Cardiac muscle cell (in vitro differentiated cells and primary cell): ENCODE measurements around the gene LIN28A. TPM values are rescaled to one million over a fixed set of nuclear protein-coding genes. Genes with fewer than 3 reads are reported as not detected.

Source experiments
- DNase-seq, 2 donors: peaks; one replicate each; pipeline versions ENCODE4 v3.0.0 to v3.0.0-alpha.2; 2010 to 2017; ENCODE audit warnings: low read depth in 1 of 2, low spot score in 1 of 2
- H3K27ac ChIP-seq: fragments of 200-600 bp; sonication (generic); 2 replicates; pipeline ENCODE4 v1.5.1; 2016
- H3K27me3 ChIP-seq: fragments of 200-600 bp; sonication (generic); 2 replicates; pipeline ENCODE4 v1.6.0; 2016; ENCODE audit warnings: control low read depth
- H3K36me3 ChIP-seq: fragments of 200-600 bp; sonication (generic); 2 replicates; pipeline ENCODE4 v1.5.1; 2016; ENCODE audit warnings: control low read depth
- H3K4me1 ChIP-seq: fragments of 200-600 bp; sonication (generic); 2 replicates; pipeline ENCODE4 v1.8.1; 2017; ENCODE audit warnings: low read depth, mild to moderate bottlenecking, mixed run types
- H3K4me3 ChIP-seq: fragments of 200-600 bp; sonication (generic); 2 replicates; pipeline ENCODE4 v1.5.1; 2016; ENCODE audit warnings: mild to moderate bottlenecking
- H3K9me3 ChIP-seq: fragments of 200-600 bp; sonication (generic); 2 replicates; pipeline ENCODE4 v1.5.1; 2017; ENCODE audit warnings: low read depth, mild to moderate bottlenecking, control low read depth
- CTCF ChIP-seq: IDR thresholded peaks from 2 replicates; pipeline ENCODE4 v1.5.1; 2012; ENCODE audit warnings: low read depth, mild to moderate bottlenecking, low read length
- polyA plus RNA-seq: library from polyadenylated mRNA; unstranded; fragments of >200 nt; fragmentation: Nextera tagmentation; extraction: Ambion mirVana; gene quantifications from 2 replicates; pipeline ENCODE4 v1.2.1, GENCODE V29; 2016
- total RNA-seq: library from RNA; depleted of rRNA; stranded (reverse); fragments of >200 nt; gene quantifications from 2 replicates; pipeline ENCODE4 v1.2.3, GENCODE V29; 2016

The LIN28A gene
- total RNA-seq, result 7.2 and 16.6 TPM in 2 replicates
- polyA plus RNA-seq, result 3.4 and 5.6 TPM in 2 replicates

DNA sequence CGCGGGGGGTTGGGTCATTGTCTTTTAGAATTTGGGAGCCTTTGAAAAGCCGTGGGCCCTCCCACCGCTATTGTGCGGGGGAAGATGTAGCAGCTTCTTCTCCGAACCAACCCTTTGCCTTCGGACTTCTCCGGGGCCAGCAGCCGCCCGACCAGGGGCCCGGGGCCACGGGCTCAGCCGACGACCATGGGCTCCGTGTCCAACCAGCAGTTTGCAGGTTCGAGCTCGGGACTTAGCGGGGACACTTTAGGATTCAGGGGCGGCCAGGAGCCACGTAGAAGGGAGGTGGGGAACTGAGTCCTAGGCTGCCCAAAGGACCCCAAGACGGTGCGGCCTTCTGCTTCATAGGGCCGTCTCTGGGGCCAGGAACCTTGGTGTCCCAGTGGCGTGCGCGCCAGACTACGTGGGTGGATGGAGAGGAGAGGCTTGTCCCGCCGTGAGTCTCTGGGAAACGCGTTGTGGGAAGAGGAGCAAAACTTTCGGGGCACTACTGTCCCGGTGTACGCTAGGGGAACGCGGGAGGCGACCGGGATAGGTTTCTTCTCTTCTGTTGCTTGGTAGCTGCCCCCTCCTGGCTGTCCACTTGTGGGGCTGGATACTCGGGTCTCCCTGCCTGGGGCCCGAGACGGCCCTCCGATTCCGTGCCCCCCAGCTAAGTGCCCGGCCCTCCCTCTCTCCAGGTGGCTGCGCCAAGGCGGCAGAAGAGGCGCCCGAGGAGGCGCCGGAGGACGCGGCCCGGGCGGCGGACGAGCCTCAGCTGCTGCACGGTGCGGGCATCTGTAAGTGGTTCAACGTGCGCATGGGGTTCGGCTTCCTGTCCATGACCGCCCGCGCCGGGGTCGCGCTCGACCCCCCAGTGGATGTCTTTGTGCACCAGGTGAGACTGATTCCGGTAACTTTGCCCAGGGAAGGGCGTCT lies at the start of gene LIN28A:
TSS of gene LIN28A (plus strand) at position 112 of the 918 bp plus-strand sequence. CDS start at position 187, 75 bp downstream.
- H3K4me3 ChIP-seq, result peak within 1 kb of the TSS; percentile 38
- DNase-seq, result peak in 1 of 2 donors; percentile 55

DNA sequence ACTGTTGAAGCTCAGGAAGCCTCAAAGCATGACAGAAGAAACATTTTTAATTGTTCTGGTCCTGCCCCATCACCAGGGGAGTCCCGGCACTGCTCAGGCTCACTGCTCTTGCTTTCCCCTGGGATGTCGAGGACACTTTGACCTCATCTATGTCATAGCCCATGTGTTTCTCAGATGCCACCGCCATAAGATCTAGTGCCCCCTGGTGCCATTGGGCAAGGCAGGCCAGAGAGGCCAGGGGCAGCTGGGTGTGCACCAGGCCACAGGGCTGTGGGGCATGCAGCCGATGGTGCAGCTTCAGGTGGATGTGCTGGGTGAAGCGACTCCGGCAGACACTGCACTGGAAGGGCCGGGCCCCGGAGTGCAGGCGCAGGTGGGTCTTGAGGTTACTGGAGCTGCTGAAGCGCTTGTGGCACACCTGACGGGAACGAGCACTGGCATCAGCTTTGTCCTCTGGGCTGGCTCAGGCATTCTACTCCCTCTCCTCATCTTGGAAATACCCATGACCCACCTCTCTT lies 49.0 kb upstream of the LIN28A start:
- H3K36me3 ChIP-seq, result no peaks in the 10 kb centered on the region
- DNase-seq, result no peak
- peaks cover 61% of the 10 kb centered on the region for H3K27me3 ChIP-seq
- H3K9me3 ChIP-seq, result no peaks in the 10 kb centered on the region
- no peak for TF ChIP-seq CTCF
- no peak overlapping the region for H3K27ac ChIP-seq
- H3K4me1 ChIP-seq, result no peaks in the 10 kb centered on the region
- no peak overlapping the region for H3K4me3 ChIP-seq

More for the DNA sequence above, at the start of gene LIN28A:
- TF ChIP-seq CTCF, result no peak
- Histone ChIP-seq H3K36me3 (no peaks in the 10 kb centered on the region), H3K9me3 (no peaks in the 10 kb centered on the region), H3K4me1 (peaks cover 23% of the 10 kb centered on the region), H3K27ac (peak within 1 kb of the TSS; percentile 76), H3K27me3 (no peaks in the 10 kb centered on the region)

DNA sequence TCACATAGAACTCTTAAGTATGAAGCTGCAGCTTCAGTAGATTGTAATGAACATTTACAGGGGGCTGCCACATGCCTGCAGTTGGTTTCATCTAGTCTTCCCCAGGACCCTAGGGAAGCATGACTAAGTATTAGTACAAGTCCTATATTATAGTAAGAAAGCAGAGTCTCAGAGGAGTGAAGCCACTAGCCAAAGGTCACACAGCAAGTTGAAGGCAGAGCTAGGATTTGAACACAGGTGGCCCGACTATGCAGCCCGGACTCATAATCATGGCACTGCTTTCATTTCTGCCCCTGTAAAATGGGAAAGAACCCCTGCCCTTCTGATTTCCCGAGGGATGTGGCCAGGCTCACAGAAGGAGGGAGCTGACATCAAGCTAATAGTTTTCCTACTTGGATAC lies 48.3 kb upstream of the LIN28A start:
- H3K36me3 ChIP-seq, result no peaks in the 10 kb centered on the region
- no peak overlapping the region for H3K4me3 ChIP-seq
- TF ChIP-seq CTCF, result no peak
- no peaks in the 10 kb centered on the region for H3K9me3 ChIP-seq
- DNase-seq, result no peak
- H3K27me3 ChIP-seq, result peaks cover 54% of the 10 kb centered on the region
- H3K27ac ChIP-seq, result no peak overlapping the region
- no peaks in the 10 kb centered on the region for H3K4me1 ChIP-seq

DNA sequence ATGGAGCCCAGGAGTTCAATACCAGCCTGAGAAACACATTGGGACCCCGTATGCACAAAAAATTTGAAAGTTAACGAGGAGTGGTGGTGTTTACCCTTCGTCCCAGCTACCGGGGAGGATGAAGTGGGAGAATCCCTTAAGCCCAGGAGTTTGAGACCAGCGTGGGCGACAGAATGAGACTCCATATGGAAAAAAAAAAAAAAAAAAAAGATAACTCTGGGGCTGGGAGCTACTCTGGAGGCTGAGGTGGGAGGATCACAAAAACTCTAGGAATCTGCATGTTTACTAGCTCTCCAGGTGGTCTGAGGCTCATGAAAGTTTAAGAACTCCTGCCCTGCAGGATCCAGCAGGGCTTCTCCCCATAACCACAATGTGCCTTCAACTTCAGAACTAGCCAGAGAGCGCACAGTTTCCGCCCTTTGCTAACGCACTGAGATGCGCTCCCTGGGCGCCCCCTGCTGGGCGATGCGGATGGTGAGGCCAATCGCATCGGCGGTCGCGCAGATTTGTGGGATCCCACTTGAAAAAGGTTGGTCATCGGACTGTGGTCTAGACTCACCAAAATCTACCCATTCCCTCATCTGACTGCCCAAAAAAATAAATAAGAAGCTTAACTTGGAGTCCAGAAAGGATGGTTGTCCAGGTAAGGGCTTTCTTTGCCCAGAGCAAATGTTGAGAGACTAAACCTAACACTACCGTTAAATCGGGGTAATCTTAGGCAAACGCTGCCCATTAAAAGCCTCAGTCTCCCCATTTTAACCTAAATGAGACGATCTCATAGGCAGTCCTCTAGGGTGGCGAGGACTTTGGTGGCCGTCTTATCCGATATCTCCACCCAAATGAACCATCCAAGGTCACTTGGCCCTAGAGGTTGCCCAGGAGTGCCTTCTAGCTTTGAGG lies 46.8 kb upstream of the LIN28A start:
- TF ChIP-seq CTCF, result peak; percentile 98
- no peak overlapping the region for H3K27ac ChIP-seq
- DNase-seq, result peak; percentile 84 to 92
- no peaks in the 10 kb centered on the region for H3K36me3 ChIP-seq
- H3K9me3 ChIP-seq, result no peaks in the 10 kb centered on the region
- peaks cover 40% of the 10 kb centered on the region for H3K27me3 ChIP-seq
- no peaks in the 10 kb centered on the region for H3K4me1 ChIP-seq
- H3K4me3 ChIP-seq, result no peak overlapping the region

- no peak for DNase-seq
- H3K27ac ChIP-seq, result no peak overlapping the region
- TF ChIP-seq CTCF, result no peak
- no peak overlapping the region for H3K4me3 ChIP-seq
- no peaks in the 10 kb centered on the region for H3K9me3 ChIP-seq
- no peaks in the 10 kb centered on the region for H3K4me1 ChIP-seq
- peaks cover 28% of the 10 kb centered on the region for H3K27me3 ChIP-seq
- H3K36me3 ChIP-seq, result no peaks in the 10 kb centered on the region
Measured at GRCh38 chr1:26364956-26365355, 45.7 kb upstream of the LIN28A start.
